Muscle of leg (tissue), 11 donors: ENCODE data around the gene ZNF212. TPM values are rescaled to one million over a fixed set of nuclear protein-coding genes. Genes with fewer than 3 reads are reported as not detected.

Experiments
- DNase-seq: peaks from one replicate; pipeline ENCODE4 v3.0.0; 2013
- H3K27ac ChIP-seq: one replicate; pipeline ENCODE4 v1.5.1; 2013; ENCODE audit warnings: mild to moderate bottlenecking, low read length, control low read depth
- H3K27me3 ChIP-seq: one replicate; pipeline ENCODE4 v1.6.1; 2013; ENCODE audit warnings: low read length; ENCODE audit not compliant: control insufficient read depth, insufficient read depth
- H3K36me3 ChIP-seq: one replicate; pipeline ENCODE4 v1.6.1; 2013; ENCODE audit warnings: low read length; ENCODE audit not compliant: control insufficient read depth, insufficient read depth
- H3K4me1 ChIP-seq: one replicate; pipeline ENCODE4 v1.6.1; 2013; ENCODE audit warnings: low read length; ENCODE audit not compliant: control insufficient read depth, insufficient read depth
- H3K4me3 ChIP-seq: one replicate; pipeline ENCODE4 v1.5.1; 2013; ENCODE audit warnings: low read length, control low read depth
- H3K9me3 ChIP-seq: replicated peaks from 2 replicates; pipeline ENCODE4 v1.6.1; 2013; ENCODE audit warnings: low read depth, low read length; ENCODE audit not compliant: control insufficient read depth
- WGBS: methylation state at CpG from one replicate; pipeline ENCODE4 v1.1.5; 2013; ENCODE audit warnings: missing lambda C conversion rate; ENCODE audit not compliant: insufficient coverage; 5-methylcytosine and 5-hydroxymethylcytosine counted together
- polyA plus RNA-seq, 8 donors: library from polyadenylated mRNA; unstranded; fragments of 120-200 nt; gene quantifications; one replicate each; pipeline versions ENCODE4 v1.2.1 to v1.2.3, GENCODE V29; 2013; ENCODE audit warnings: inconsistent platforms in 1 of 8, low replicate concordance in 1 of 8; ENCODE audit not compliant: insufficient read length in 8 of 8, insufficient read depth in 1 of 8
- total RNA-seq: library from RNA; stranded (reverse); fragments of 120-200 nt; gene quantifications from one replicate; pipeline ENCODE4 v1.2.4, GENCODE V29; 2013

ZNF212 gene
- total and polyA plus RNA-seq, 9 donors: 5.4 to 11.8 (median 10.2) TPM

- 87% methylated on average over 9 of the region's 9 CpGs for WGBS
- no peak for DNase-seq
- no peak overlapping the region for H3K27ac ChIP-seq
- peaks cover under 1% of the 10 kb centered on the region for H3K9me3 ChIP-seq
- peaks cover 59% of the 10 kb centered on the region for H3K36me3 ChIP-seq
- H3K27me3 ChIP-seq: no peaks in the 10 kb centered on the region
- H3K4me1 ChIP-seq: no peaks in the 10 kb centered on the region
- no peak overlapping the region for H3K4me3 ChIP-seq
These were observed 53.9 kb downstream of the ZNF212 start for GRCh38 chr7:149293338-149293737.

- WGBS: 84% methylated on average over 11 of the region's 15 CpGs
- no peak for DNase-seq
- Histone ChIP-seq H3K4me1 (no peaks in the 10 kb centered on the region), H3K4me3 (no peak overlapping the region), H3K27me3 (no peaks in the 10 kb centered on the region), H3K36me3 (peaks cover 54% of the 10 kb centered on the region), H3K27ac (no peak overlapping the region), H3K9me3 (peaks cover 4% of the 10 kb centered on the region)
These were observed 54.6 kb downstream of the ZNF212 start for GRCh38 chr7:149293946-149294633.

GRCh38 chr7:149294634-149295480 lies 55.4 kb downstream of the ZNF212 start:
- Histone ChIP-seq H3K36me3 (peaks cover 46% of the 10 kb centered on the region), H3K9me3 (peaks cover 4% of the 10 kb centered on the region), H3K4me1 (no peaks in the 10 kb centered on the region), H3K4me3 (no peak overlapping the region), H3K27ac (no peak overlapping the region), H3K27me3 (no peaks in the 10 kb centered on the region)
- WGBS: 95% methylated on average over 53 of the region's 55 CpGs
- DNase-seq: no peak

GRCh38 chr7:149295481-149295850 lies 56.0 kb downstream of the ZNF212 start:
- no peak overlapping the region for H3K27ac ChIP-seq
- no peaks in the 10 kb centered on the region for H3K4me1 ChIP-seq
- no peak for DNase-seq
- H3K9me3 ChIP-seq: peaks cover 4% of the 10 kb centered on the region
- H3K36me3 ChIP-seq: peaks cover 43% of the 10 kb centered on the region
- no peaks in the 10 kb centered on the region for H3K27me3 ChIP-seq
- no peak overlapping the region for H3K4me3 ChIP-seq
- WGBS: 87% methylated on average over 6 of the region's 6 CpGs

GRCh38 chr7:149296368-149296767 lies 56.9 kb downstream of the ZNF212 start:
- no peak for DNase-seq
- peaks cover 4% of the 10 kb centered on the region for H3K9me3 ChIP-seq
- no peak overlapping the region for H3K4me3 ChIP-seq
- 70% methylated on average over 4 of the region's 4 CpGs for WGBS
- no peaks in the 10 kb centered on the region for H3K4me1 ChIP-seq
- H3K27me3 ChIP-seq: no peaks in the 10 kb centered on the region
- peaks cover 38% of the 10 kb centered on the region for H3K36me3 ChIP-seq
- no peak overlapping the region for H3K27ac ChIP-seq

GRCh38 chr7:149297034-149297755 lies 57.7 kb downstream of the ZNF212 start:
- no peaks in the 10 kb centered on the region for H3K4me1 ChIP-seq
- H3K4me3 ChIP-seq: no peak overlapping the region
- peaks cover 33% of the 10 kb centered on the region for H3K36me3 ChIP-seq
- no peaks in the 10 kb centered on the region for H3K27me3 ChIP-seq
- no peak for DNase-seq
- WGBS: 79% methylated on average over 2 of the region's 5 CpGs
- no peak overlapping the region for H3K27ac ChIP-seq
- peaks cover 4% of the 10 kb centered on the region for H3K9me3 ChIP-seq

- Histone ChIP-seq H3K4me3 (no peak overlapping the region), H3K27me3 (no peaks in the 10 kb centered on the region), H3K9me3 (peaks cover 4% of the 10 kb centered on the region), H3K27ac (no peak overlapping the region), H3K36me3 (peaks cover 7% of the 10 kb centered on the region), H3K4me1 (no peaks in the 10 kb centered on the region)
- WGBS: 65% methylated on average over 4 of the region's 8 CpGs
- DNase-seq: no peak
These were observed 61.3 kb downstream of the ZNF212 start for GRCh38 chr7:149300620-149301285.

- H3K36me3 ChIP-seq: no peaks in the 10 kb centered on the region
- no peak overlapping the region for H3K27ac ChIP-seq
- DNase-seq: no peak
- WGBS: 80% methylated on average over 12 of the region's 12 CpGs
- H3K9me3 ChIP-seq: peaks cover 4% of the 10 kb centered on the region
- H3K4me1 ChIP-seq: no peaks in the 10 kb centered on the region
- no peaks in the 10 kb centered on the region for H3K27me3 ChIP-seq
- no peak overlapping the region for H3K4me3 ChIP-seq
These were observed 62.8 kb downstream of the ZNF212 start for GRCh38 chr7:149302222-149302621.

GRCh38 chr7:149302865-149303264 lies 63.4 kb downstream of the ZNF212 start:
- no peaks in the 10 kb centered on the region for H3K4me1 ChIP-seq
- no peak overlapping the region for H3K27ac ChIP-seq
- DNase-seq: no peak
- H3K36me3 ChIP-seq: no peaks in the 10 kb centered on the region
- WGBS: no CpG with 5 or more reads among the region's 2 CpGs
- peaks cover 4% of the 10 kb centered on the region for H3K9me3 ChIP-seq
- no peak overlapping the region for H3K4me3 ChIP-seq
- H3K27me3 ChIP-seq: no peaks in the 10 kb centered on the region
